Loucy (cell line): Measurements from ENCODE around the gene KPNB1.

Source experiments
- EZH2phosphoT487 ChIP-seq: fragments of 200-600 bp; IDR thresholded peaks from 2 replicates; pipeline ENCODE4 v1.6.1; 2018; ENCODE audit warnings: antibody characterized with exemption, mild to moderate bottlenecking, moderate library complexity, borderline replicate concordance
- TF ChIP-seq, protein P1 (sequence below): fragments of 200-600 bp; sonication (generic); conservative IDR thresholded peaks from 2 replicates; pipeline ENCODE4 v1.5.1; 2014; ENCODE audit warnings: mild to moderate bottlenecking, antibody characterized with exemption, low read length

DNA sequence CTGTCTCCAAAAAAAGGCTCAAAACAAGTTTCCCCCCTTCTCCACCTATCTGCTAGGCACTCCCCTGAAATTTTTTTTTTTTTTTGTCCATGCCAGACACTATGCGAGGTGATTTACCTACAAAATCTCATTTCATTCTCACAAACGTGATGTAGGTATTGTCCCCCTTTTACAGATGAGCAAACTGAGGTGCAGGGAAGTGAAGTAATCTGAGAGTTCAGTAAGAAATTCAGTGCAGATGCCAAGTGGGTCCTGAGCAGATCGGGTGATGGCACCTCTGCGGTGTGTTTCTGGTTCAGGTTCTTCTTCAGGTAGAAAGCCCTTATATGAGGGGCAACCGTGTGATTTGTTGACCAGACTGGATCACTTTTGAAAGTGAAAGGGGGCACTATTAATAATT is 54.0 kb downstream of the KPNB1 start:
- TF ChIP-seq, protein P1, sequence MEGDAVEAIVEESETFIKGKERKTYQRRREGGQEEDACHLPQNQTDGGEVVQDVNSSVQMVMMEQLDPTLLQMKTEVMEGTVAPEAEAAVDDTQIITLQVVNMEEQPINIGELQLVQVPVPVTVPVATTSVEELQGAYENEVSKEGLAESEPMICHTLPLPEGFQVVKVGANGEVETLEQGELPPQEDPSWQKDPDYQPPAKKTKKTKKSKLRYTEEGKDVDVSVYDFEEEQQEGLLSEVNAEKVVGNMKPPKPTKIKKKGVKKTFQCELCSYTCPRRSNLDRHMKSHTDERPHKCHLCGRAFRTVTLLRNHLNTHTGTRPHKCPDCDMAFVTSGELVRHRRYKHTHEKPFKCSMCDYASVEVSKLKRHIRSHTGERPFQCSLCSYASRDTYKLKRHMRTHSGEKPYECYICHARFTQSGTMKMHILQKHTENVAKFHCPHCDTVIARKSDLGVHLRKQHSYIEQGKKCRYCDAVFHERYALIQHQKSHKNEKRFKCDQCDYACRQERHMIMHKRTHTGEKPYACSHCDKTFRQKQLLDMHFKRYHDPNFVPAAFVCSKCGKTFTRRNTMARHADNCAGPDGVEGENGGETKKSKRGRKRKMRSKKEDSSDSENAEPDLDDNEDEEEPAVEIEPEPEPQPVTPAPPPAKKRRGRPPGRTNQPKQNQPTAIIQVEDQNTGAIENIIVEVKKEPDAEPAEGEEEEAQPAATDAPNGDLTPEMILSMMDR, result no peak
- TF ChIP-seq EZH2phosphoT487, result no peak
